Right forelimb (tissue), 1 donor: ENCODE data around the gene GALR3.
A peak's percentile ranks its signal among the peaks of the same experiment; 100 is the strongest.
"Not testable (repeated sequence)": the region's sequence is repeated elsewhere in the genome, so short reads cannot be mapped to it uniquely, and the experiment has no call there.

Source experiments
- DNase-seq: peaks from one replicate; pipeline ENCODE4 v3.0.0-alpha.2; 2018

The GALR3 gene

GRCh38 chr22:37823134-37823985, at the start of gene GALR3:
Gene GALR3 (plus strand): TSS chr22:37823382. CDS start chr22:37823407, 25 bp downstream.
- DNase-seq = no peak

GRCh38 chr22:37774728-37775127, 48.5 kb upstream of the GALR3 start:
- no peak for DNase-seq

- no peak for DNase-seq
Observed at GRCh38 chr22:37775785-37776638, 47.2 kb upstream of the GALR3 start.

- no peak for DNase-seq
Observed at GRCh38 chr22:37776639-37777005, 46.6 kb upstream of the GALR3 start.

GRCh38 chr22:37777122-37777687, 46.0 kb upstream of the GALR3 start:
- DNase-seq = no peak

GRCh38 chr22:37778370-37779009, 44.7 kb upstream of the GALR3 start:
- no peak for DNase-seq

- no peak for DNase-seq
Observed at GRCh38 chr22:37781434-37782059, 41.6 kb upstream of the GALR3 start.

GRCh38 chr22:37782340-37783168, 40.6 kb upstream of the GALR3 start:
- no peak for DNase-seq

- DNase-seq = no peak
Observed at GRCh38 chr22:37784829-37785495, 38.2 kb upstream of the GALR3 start.

GRCh38 chr22:37790234-37790633, 32.9 kb upstream of the GALR3 start:
- DNase-seq = no peak

GRCh38 chr22:37792494-37792893, 30.7 kb upstream of the GALR3 start:
- no peak for DNase-seq

GRCh38 chr22:37794376-37794775, 28.8 kb upstream of the GALR3 start:
- no peak for DNase-seq

- DNase-seq = no peak
Observed at GRCh38 chr22:37796079-37796478, 27.1 kb upstream of the GALR3 start.

- not testable (repeated sequence) for DNase-seq
Observed at GRCh38 chr22:37797259-37797658, 25.9 kb upstream of the GALR3 start.

- no peak for DNase-seq
Observed at GRCh38 chr22:37797874-37798500, 25.2 kb upstream of the GALR3 start.

GRCh38 chr22:37799979-37800378, 23.2 kb upstream of the GALR3 start:
- DNase-seq = not testable (repeated sequence)

GRCh38 chr22:37801946-37802309, 21.3 kb upstream of the GALR3 start:
- no peak for DNase-seq

GRCh38 chr22:37802310-37803194, 20.6 kb upstream of the GALR3 start:
- peak; percentile 79 for DNase-seq

- no peak for DNase-seq
Observed at GRCh38 chr22:37803195-37803638, 20.0 kb upstream of the GALR3 start.
